DMS79 (cell line): ENCODE data around the gene EYS.
"Not testable (repeated sequence)": the region's sequence is repeated elsewhere in the genome, so short reads cannot be mapped to it uniquely, and the experiment has no call there.

ENCODE experiments used
- DNase-seq: peaks from one replicate; lab custom pipeline; 2025; lab: John Stamatoyannopoulos, UW

EYS gene

DNA sequence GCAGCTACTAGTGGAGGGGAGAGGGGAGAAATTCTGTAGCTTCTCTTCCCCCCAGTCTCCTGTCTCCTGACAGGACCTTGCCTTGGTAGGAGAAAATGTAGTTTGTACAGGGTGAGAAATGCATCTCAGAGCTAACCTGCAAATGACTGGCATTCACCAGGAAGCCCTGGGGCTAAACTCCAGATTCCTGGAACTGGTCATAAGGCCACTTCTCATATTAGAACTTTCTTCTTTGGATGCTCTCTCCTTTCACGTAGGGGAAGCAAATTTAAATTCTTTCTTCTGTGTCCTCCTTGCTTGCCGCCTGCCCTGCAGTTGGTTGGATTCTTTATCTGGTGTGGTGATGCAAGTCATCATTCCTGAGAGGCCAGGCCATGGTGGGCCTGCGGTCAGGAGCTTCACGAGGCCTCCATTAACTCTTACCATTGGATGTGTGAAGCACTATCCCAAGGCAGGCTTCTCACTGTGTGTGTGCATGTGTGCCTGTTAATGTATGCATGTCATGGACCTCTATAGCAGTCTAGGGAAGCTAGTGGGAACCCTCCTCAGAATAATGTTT, 1889.5 kb downstream of the EYS start:
- DNase-seq: no peak

DNA sequence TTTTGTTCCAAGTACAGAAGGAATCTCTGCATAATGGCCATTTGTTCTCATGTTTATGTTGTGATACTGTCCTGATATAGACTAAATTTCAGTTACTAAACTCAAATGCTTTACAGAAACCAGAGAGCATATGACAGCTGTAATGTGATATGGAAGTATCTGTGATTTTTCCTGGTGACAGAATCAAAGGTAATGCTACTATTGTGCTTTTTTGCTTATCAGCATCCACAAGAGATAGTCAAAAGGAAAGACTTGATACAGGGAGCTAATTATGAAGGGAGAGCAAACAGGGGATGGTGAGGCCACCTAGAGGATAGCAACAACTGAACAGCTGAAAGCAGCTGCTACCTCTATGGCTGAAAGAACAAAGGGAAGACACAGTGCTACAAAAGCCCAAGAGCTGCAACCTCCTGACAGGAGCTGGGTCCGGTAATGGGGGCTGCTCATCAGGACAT, 1890.0 kb downstream of the EYS start:
- no peak for DNase-seq

DNA sequence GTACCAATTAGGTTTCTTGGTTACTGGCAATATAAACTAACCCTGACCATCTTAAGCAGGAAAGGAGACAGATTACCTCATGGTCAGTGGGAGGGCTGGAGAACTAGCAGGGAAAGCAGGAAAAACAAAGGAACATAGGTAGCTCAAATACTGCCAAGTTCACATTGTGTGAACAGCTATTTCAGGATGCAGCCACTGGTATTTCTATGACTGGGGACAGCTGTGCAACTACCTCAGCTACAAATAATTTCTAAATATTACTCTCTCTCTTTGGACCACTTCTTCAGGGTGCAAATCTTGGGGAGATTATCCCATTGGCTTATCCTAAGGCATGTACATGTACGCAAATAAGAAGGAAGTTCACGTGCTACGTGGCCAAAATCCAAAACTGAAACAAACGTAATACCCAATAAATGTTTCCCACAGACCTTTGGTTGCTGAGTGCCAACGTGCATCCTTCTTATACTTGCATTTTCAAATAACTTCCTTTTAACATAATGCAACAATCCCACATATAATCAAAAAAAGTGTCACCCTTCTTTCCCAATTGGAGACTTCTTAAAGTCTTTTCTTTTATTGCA, 1890.5 kb downstream of the EYS start:
- no peak for DNase-seq

DNA sequence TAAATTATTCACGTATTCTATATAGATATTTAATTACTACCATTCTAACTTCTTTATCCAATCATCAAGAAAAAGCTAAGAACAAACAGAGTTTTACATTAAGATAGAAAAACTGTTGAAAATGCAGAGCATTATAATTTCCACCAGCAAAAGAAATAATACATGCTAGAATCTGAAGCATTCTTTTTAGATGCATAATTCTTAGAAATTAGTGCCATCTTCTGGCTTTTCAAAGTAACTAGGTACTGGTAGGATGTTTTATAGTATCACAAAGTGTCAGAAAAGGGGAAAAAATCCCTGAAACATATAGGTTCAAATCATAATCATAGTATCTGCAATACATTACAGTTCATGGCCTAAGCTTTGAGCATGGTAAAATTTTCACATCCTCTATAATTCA, 1892.6 kb downstream of the EYS start:
- DNase-seq: no peak

DNA sequence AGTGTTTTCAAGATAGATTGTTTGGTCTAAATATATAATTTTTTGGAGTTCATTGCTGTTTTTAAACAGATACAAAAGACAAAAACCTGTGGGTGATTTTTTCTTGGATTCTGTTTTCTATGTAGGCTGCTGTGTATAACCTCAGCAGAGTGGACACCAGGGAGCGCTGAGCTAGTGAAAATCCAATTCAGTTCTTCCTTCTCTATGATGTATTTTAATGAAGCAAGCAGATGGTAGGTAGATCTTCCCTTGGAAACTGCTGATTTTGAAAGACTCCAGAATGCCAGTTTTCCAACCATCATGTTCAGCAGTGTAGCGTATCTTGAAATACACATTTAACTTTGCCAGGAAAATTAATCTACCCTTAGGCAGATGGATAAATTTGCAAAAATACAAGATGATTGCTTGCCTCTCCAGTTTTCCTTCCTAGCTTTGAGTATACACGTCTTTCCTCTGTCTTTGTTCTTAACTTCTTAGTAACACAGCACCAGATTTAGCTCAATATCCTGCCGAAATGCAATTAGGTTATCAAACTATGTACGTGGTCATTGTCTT, 1893.4 kb downstream of the EYS start:
- no peak for DNase-seq

DNA sequence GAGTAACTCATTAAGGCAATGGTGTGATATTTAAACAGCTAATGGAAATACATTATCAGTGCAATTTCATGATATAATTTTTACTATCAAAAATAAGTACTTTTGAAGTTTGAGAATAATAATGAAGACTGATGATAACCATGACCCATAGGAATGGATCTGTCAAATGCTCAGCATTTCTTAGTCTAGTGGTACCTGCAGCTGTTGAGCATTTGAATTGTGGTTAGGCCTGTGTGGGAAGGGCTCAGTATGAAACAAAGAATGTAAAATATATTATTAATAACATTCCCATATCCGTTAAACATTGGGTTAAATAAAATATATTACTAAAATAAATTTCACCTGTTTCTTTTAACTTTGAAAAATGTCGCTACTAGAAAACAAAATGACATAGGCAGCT, 1898.5 kb downstream of the EYS start:
- DNase-seq: no peak

DNA sequence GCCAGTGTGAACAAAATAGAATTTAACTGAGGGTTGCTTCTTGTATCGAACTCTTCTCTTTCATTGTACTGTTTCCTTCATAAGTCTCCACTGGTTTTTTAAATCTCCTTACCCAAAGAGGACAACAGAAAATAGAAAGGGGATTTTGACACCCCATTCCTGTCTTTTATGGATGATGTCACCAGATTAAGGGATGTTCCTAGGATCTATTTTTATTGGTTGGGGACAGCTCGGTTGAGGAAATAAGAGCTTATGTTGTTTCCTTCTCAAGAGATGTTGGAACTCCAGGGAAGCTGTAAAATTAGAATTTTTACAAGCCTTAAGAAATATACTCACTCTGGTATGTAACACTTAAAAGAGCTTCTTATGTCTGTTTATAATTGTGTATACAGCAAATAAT, 1900.0 kb downstream of the EYS start:
- DNase-seq: no peak

DNA sequence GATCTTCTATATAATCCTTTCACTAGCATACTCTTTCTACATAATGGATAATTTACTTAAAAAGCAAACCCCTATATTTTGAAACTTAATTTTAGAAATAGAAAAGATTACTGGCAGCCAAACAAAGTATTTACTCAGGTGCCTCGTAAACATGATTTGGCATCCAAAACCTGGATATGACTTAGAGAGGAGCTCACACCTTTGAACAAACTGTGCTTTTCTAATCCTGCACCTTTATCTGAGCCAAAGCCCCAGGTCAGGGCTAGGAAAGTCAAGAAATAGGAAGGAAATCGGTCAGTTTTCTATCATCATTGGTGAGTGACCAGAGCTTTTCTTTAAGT, 1900.5 kb downstream of the EYS start:
- DNase-seq: no peak

DNA sequence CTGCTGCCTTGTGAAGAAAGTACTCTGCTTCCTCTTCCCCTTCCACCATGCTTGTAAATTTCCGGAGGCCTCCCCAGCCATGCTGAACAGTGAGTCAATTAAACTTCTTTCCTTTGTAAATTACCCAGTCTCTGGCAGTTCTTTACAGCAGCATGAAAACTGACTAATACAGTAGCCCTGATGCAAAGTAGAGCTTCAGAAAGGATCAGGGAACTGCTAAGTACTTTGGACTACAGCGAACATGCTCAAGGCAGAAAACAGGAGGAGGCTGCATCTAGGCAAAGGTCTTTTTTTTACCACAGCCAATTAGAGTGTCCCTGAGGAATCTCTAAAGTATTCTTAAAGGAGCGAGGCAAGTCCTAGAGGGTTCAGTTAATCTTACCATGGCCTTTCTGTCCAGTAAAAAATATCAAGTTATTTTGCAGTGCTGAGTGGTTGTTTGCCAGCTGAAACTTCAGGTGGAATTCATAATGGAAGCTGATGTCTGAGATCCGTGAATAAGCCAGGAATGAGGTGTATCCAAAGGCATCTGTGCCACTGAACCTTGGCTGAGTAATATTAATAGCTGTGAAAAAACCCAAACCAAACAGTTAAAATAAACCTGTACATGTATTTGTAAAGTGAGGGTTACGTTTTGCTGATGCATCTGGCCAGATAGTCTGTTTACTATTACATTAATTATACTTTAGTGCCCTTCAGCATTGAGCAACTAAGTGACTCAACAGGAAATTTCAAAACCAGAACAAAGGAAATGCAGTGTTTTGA, 1901.0 kb downstream of the EYS start:
- DNase-seq: no peak

DNA sequence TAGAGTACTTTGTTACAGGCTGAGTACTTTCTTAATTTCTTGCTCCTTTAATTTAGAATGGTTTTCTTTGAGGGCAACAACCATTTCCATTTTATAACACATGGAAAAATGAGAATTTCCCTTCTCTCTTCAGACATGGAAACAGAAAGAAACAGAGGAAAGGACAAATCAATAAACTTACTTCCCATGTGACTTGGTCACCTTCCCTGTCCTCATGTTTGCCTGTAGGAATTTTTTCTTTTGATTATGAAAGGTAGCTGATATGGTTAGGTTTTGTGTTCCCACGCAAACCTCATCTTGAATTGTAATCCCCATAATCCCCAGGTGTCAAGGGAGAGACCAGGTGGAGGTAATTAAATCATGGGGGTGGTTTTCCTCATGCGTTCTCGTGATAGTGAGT, 1901.7 kb downstream of the EYS start:
- DNase-seq: no peak

DNA sequence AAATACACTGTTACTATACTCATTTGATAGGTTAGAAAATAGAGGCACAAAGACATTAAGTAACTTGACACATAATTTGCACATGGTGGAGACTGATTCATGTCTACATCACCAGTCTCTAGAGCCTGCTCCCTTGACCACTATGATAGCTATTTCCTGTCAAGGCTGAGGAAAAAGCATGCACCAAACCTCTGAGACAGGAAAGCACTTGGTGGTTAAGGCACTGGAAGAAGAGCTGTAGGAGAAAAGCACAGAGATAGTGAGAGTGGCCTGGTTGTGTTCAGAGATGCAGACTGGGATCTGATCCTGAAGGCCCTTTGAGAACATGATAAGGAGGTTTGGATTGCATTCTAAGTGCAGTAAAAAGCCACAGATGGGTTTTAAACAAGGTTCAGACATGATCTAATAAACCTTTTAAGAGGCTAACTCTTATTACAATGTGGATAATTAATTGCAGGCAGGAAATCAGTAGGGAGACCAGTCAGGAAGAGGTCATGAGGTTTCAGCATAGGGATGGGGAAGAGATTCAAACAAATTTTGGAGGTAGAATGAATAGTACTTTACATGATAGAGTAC, 1902.6 kb downstream of the EYS start:
- no peak for DNase-seq

DNA sequence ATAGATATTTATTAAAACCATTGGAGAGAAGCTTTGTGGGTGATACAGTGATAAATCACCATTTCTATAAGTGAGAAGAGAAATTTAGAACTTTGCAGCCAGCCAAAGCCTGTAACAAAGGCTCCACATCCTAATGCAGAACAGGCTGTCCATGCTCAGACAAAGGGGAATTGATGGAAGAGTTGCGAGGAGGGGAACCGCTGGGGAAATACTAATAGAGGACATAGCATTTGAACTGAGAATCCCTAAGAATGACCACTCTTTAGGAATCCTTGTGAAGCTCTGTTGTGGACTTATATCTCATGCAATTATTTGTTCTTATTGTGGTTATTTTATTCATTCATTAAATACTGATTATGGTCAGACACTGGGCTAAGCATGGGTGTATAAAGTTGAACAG, 1903.7 kb downstream of the EYS start:
- DNase-seq: no peak

DNA sequence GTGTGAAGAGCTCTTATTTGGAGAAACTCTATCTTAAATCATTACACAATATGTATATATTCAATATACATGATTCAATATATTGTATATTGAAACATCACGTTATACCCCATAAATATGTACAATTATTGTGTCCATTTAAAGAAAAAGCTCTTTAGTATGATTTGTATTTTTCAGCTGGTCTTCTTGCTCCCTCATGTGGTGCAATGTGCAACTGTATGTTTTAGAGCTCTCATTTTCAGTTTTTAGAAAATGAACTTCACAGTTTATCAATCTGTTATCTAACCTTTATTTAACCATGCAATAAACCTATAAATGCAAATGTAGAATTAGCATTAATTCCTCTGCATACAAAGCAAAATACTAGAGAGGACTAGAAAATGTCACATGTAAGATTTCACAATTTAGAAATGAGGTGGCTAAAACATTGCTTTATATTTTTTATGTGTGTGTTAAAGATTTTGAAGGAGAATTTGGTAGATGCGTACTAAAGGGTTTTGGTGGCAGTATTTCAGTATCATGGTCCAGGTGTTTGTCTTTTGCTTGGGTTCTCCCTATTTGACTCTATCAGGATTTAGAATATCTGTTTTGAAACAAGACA, 1904.3 kb downstream of the EYS start:
- no peak for DNase-seq

DNA sequence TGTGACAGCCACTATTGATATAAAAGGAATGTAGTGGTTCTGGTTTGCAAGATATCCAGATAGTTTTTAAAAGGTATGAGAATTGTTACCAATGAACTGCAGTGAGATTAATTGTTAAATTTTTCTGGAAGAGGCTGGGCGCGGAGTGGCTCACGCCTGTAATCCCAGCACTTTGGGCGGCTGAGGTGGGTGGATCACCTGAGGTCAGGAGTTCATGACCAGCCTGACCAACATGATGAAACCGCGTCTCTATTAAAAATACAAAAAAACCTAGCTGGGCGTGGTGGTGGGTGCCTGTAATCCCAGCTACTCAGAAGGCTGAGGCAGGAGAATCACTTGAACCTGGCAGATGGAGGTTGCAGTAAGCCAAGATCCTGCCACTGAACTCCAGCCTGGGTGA, 1906.6 kb downstream of the EYS start:
- not testable (repeated sequence) for DNase-seq

DNA sequence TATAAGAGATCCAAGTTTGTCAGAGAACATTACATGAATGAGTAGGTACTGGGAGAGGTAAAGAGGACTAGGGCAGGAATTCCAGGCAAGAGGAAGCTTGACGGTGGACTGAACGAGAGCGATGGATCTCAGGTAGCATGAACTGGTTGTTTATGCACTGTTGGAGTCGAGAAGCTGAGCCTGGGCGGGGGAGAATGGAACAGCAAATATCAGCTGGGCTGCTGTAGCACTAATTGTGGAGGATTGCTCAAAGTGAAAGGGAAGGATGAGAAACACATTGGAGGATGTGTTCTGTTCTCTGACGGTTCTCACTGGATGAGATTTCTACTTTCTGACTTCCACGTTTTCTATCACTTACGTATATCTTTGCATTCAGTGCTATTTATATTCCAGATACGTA, 1907.2 kb downstream of the EYS start:
- no peak for DNase-seq

DNA sequence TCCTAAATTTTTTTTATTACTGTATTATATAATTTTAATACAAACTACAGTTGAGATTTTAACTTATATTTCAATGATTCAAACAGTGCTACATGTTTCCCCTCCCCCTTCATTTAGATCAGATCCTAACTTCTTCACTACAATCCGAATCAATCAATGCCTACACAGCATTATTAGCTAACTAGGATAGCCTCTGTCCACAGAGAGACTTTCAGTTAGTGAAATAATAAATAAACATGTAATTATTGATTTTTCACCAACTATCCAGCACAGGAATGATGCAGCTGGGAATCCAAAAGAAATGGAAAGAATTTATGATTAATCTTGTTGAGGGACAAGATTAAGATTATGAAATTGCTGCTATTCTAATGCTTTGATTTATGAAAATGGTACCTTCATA, 1907.7 kb downstream of the EYS start:
- DNase-seq: no peak

DNA sequence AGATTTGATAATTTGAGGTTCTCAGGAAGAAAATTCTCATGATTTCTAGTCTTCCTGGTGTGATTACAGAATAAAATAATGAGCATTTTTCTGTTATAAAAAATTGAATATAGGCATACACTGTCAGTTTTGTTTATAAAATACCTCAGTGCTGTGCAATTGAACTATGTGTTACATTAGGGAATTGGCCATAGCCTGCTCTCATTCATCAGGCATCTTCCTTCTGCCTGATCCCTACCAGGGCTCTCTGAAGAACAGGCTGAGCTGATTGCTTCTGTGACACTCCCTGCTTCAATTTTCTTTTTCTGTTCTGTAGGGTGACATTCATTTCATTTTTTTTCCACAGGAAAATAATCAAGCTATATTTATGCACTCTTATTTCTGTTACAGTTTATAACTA, 1908.6 kb downstream of the EYS start:
- DNase-seq: no peak

DNA sequence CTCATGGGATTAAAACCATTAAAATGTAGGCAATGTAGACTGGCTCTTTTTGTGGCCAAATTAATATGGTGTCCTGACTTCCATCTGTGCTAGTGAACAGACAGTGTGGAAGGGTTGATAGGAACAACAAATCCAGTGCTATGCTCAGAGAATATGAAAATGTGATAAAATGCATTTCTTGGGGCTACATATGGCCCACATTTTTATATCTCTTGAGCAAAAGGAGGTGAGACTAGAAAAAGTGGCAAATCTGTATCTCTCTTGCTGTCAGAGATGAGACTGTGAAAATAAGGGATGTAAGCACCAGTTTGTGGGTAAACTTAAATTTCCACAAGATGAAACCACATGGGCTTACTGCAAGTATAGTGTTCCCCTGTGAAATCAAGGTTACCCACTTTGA, 1909.3 kb downstream of the EYS start:
- DNase-seq: no peak

DNA sequence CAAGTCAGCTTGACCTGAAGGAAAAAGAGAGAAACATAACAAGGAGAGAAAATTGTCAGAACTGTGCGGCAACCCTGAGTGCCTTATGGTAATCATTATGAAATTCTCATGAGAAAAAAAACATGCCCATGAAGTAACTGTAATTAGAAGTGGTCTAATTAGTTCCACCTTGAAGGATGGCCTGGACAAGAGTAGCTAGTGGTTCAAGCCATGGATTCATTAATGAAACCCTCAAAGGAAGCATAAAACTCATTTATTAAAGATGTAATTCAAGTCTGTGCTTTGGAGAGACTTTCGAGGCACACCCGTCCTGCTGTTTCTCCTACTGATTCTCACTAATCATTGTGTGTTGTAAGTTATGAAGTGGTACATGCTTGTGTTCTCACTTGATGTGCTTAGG, 1911.2 kb downstream of the EYS start:
- no peak for DNase-seq

DNA sequence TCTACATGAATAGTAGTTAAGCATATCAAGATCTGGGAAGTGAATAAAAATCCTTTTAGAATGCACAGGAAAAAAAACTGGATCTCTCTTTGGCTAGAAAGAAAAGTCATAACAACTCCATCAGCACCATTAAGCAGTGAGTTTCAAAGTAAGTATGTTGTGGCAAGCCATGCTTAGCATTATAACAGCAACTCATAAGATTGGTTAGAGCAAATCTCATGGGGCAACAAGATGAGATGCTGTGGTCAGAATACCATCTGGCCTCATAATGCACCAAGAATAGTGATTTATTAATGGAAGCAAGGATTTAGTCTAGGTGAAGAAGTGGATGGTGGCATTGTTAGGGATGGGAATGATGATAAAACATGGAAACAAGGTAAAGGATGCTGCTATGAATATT, 1912.0 kb downstream of the EYS start:
- DNase-seq: no peak

DNA sequence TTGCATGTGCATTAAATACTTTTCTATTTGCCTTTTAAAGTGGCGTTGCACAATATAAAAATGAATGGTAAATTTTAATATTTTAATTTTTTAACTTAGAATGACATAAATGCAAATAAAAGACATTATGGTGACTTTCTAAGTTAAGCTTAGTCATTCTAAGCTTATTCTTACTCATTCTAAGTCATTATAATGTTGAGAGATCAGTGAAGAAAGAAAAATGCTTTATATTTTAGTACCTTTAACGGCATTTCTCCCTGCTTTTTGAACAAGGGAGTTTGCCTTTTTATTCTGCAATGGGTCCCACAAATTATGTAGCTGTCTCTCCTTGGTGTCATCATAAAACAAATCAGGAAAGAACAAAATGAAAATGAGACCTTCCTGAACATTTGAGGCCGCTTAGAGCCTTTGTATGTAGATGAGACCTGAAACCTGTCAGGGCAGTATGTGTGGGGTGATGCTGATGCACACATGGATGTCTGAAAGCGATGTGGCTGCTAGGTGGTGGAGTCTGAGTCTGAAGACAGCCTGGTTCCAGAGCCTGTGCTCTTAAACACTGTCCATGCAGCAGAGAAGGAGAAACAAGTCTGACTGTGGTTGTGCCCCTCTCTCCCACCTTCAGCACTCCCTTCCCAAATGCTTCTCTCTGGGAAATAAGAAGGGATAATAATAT, 1913.4 kb downstream of the EYS start:
- no peak for DNase-seq
